ENCODE results near the gene NOS3.
A peak's percentile ranks its signal among the peaks of the same experiment; 100 is the strongest.

DNA sequence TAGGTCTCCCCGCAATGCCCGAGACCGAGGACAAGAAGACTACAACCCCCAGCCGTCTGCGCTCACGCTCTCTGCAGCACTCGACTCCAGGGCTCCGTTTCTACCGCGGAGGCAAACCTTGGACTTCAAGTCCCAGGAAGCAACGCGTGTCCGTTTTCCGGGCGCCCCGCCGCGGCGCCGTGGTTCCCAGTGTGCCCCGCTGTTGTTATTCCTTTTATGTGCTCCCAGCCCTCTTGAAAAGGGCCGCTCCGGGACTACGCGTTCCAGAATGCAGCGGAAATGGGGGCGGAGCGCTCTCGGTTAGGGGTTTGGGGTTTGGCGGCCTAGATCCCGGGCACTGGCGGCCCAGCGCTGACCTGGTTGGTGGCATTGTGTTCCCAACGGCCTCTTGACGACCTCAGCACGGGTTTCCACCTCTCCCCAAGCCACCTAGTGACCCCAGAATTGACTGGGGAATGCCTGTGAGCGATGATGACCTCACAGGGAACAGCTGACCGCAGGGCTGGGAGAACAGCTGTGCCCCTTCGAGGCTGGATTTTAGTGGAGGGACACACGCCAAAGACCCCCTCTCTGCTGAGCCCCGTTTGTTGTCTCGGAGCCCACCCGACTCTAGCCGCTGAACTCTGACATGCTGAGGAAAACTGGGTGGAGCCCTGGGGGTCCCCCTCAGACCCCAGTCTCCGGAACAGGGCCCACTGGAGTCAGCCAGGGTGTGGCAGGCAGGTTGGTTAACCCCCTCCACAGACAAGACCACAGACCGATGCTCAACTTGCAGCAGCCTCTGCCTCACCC, 67.4 kb downstream of the NOS3 start:
- no peak for TF ChIP-seq CTCF (conservative IDR thresholded peaks at IDR 0.05; ENCODE audit: low read depth in 2 of 2)
- TF ChIP-seq POLR2AphosphoS5 (IDR thresholded peaks at IDR 0.05; ENCODE audit: low read depth) = peak; percentile 83
- TF ChIP-seq EZH2 (IDR thresholded peaks at IDR 0.05; ENCODE audit: low read depth, unreplicated experiment) = no peak
- TF ChIP-seq EZH2phosphoT487 (IDR thresholded peaks at IDR 0.05; ENCODE audit: unreplicated experiment) = no peak
- peak; percentile 31; the same call in 1 of the 2 replicates for TF ChIP-seq NANOG (IDR thresholded peaks at IDR 0.05; ENCODE audit: borderline replicate concordance)
- no peak for TF ChIP-seq JUNB (IDR thresholded peaks at IDR 0.05; ENCODE audit: unreplicated experiment)
- no peak for TF ChIP-seq REST (IDR thresholded peaks at IDR 0.05; ENCODE audit: unreplicated experiment)
- TF ChIP-seq, protein P1, sequence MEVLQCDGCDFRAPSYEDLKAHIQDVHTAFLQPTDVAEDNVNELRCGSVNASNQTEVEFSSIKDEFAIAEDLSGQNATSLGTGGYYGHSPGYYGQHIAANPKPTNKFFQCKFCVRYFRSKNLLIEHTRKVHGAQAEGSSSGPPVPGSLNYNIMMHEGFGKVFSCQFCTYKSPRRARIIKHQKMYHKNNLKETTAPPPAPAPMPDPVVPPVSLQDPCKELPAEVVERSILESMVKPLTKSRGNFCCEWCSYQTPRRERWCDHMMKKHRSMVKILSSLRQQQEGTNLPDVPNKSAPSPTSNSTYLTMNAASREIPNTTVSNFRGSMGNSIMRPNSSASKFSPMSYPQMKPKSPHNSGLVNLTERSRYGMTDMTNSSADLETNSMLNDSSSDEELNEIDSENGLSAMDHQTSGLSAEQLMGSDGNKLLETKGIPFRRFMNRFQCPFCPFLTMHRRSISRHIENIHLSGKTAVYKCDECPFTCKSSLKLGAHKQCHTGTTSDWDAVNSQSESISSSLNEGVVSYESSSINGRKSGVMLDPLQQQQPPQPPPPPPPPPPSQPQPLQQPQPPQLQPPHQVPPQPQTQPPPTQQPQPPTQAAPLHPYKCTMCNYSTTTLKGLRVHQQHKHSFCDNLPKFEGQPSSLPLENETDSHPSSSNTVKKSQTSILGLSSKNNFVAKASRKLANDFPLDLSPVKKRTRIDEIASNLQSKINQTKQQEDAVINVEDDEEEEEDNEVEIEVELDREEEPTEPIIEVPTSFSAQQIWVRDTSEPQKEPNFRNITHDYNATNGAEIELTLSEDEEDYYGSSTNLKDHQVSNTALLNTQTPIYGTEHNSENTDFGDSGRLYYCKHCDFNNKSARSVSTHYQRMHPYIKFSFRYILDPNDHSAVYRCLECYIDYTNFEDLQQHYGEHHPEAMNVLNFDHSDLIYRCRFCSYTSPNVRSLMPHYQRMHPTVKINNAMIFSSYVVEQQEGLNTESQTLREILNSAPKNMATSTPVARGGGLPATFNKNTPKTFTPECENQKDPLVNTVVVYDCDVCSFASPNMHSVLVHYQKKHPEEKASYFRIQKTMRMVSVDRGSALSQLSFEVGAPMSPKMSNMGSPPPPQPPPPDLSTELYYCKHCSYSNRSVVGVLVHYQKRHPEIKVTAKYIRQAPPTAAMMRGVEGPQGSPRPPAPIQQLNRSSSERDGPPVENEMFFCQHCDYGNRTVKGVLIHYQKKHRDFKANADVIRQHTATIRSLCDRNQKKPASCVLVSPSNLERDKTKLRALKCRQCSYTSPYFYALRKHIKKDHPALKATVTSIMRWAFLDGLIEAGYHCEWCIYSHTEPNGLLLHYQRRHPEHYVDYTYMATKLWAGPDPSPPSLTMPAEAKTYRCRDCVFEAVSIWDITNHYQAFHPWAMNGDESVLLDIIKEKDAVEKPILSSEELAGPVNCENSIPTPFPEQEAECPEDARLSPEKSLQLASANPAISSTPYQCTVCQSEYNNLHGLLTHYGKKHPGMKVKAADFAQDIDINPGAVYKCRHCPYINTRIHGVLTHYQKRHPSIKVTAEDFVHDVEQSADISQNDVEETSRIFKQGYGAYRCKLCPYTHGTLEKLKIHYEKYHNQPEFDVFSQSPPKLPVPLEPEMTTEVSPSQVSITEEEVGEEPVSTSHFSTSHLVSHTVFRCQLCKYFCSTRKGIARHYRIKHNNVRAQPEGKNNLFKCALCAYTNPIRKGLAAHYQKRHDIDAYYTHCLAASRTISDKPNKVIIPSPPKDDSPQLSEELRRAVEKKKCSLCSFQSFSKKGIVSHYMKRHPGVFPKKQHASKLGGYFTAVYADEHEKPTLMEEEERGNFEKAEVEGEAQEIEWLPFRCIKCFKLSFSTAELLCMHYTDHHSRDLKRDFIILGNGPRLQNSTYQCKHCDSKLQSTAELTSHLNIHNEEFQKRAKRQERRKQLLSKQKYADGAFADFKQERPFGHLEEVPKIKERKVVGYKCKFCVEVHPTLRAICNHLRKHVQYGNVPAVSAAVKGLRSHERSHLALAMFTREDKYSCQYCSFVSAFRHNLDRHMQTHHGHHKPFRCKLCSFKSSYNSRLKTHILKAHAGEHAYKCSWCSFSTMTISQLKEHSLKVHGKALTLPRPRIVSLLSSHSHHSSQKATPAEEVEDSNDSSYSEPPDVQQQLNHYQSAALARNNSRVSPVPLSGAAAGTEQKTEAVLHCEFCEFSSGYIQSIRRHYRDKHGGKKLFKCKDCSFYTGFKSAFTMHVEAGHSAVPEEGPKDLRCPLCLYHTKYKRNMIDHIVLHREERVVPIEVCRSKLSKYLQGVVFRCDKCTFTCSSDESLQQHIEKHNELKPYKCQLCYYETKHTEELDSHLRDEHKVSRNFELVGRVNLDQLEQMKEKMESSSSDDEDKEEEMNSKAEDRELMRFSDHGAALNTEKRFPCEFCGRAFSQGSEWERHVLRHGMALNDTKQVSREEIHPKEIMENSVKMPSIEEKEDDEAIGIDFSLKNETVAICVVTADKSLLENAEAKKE (CRISPR knock-in tag; IDR thresholded peaks at IDR 0.05) = no peak
- TF ChIP-seq ZNF331 (CRISPR knock-in tag; IDR thresholded peaks at IDR 0.05; ENCODE audit: low read depth) = no peak
- TF ChIP-seq STAT1 (IDR thresholded peaks at IDR 0.05; ENCODE audit: unreplicated experiment) = no peak

Measured in GM23338 (cell line).